ENCODE measurements around the gene DTNBP1. TPM values are rescaled to one million over a fixed set of nuclear protein-coding genes. Genes with fewer than 3 reads are reported as not detected.

DTNBP1 gene
- total and polyA plus RNA-seq, 2 of the 13 experiments (the other 11 are each of a cell fraction or from before 2014, with no cell fraction given), result 6.6 to 19.1 TPM

GRCh38 chr6:15555101-15556038 lies 107.5 kb downstream of the DTNBP1 start (continued):
- TF ChIP-seq CREB3 (CRISPR knock-in tag; IDR thresholded peaks at IDR 0.05) (no peak), ZBTB21 (CRISPR knock-in tag; IDR thresholded peaks at IDR 0.05) (no peak)

- H3K79me2 ChIP-seq (ENCODE audit: insufficient read depth, low read length), result no peaks in the 10 kb centered on the region
- no peak overlapping the region for H3K4me3 ChIP-seq (replicated peaks in 1 of 3; ENCODE audit: insufficient read depth in 1 of 3, low read depth in 2 of 3, low read length in 3 of 3)
- ChIA-PET POLR2A (no interaction called here), CTCF (ENCODE audit: low intra/inter-chr PET ratio, low total read pairs) (no interaction called here)
- in situ Hi-C loops (cut with HindIII; ENCODE audit: extremely low pct_ligation_motif_present, low pct_unique_long_range_greater_than_20kb), result no loop called here
- no peak overlapping the region for H3K27ac ChIP-seq (ENCODE audit: extremely low read length, insufficient read depth, low read length)
- intact Hi-C loops (cut with micrococcal nuclease; ENCODE audit: unreplicated experiment), result no loop called here
- no TSS peak for BruUV-seq (replicated peaks)
- no peaks in the 10 kb centered on the region for H4K20me1 ChIP-seq (ENCODE audit: insufficient read depth, low read length)
- no peak for TF ChIP-seq ZBTB38 (CRISPR knock-in tag; IDR thresholded peaks at IDR 0.05)
- FAIRE-seq (no peak), ATAC-seq (no peak), DNase-seq (ENCODE audit: low spot score) (no peak)
- no peaks in the 10 kb centered on the region for H3K9me3 ChIP-seq (ENCODE audit: low read length)
- WGBS (ENCODE audit: low lambda C conversion rate), result 98% methylated on average over 6 of the region's 6 CpGs
- no peaks in the 10 kb centered on the region for H3K27me3 ChIP-seq (ENCODE audit: control insufficient read depth in 1 of 2, insufficient read depth in 2 of 2, low read length in 2 of 2)
- H3K36me3 ChIP-seq (replicated peaks in 1 of 2; ENCODE audit: control insufficient read depth in 1 of 2, insufficient read depth in 2 of 2, low read length in 2 of 2), result no peaks in the 10 kb centered on the region; a peak in 1 of 5 replicates
- H3K9ac ChIP-seq (ENCODE audit: insufficient read depth, low read depth, low read length), result no peak overlapping the region
- H3K4me1 ChIP-seq (ENCODE audit: insufficient read depth, low read length), result no peaks in the 10 kb centered on the region
- no peak overlapping the region for H3K4me2 ChIP-seq (ENCODE audit: low read depth, low read length)
- H2AFZ ChIP-seq (ENCODE audit: low read length), result no peak overlapping the region
Measured at GRCh38 chr6:15554728-15555100, 108.1 kb downstream of the DTNBP1 start.

- in situ Hi-C loops (cut with HindIII; ENCODE audit: extremely low pct_ligation_motif_present, low pct_unique_long_range_greater_than_20kb), result no loop called here
- Histone ChIP-seq H2AFZ (ENCODE audit: low read length) (no peak overlapping the region), H3K4me3 (replicated peaks in 1 of 3; ENCODE audit: insufficient read depth in 1 of 3, low read depth in 2 of 3, low read length in 3 of 3) (no peak overlapping the region), H3K27me3 (ENCODE audit: control insufficient read depth in 1 of 2, insufficient read depth in 2 of 2, low read length in 2 of 2) (no peaks in the 10 kb centered on the region), H4K20me1 (ENCODE audit: insufficient read depth, low read length) (no peaks in the 10 kb centered on the region), H3K27ac (ENCODE audit: extremely low read length, insufficient read depth, low read length) (no peak overlapping the region), H3K9ac (ENCODE audit: insufficient read depth, low read depth, low read length) (no peak overlapping the region), H3K36me3 (replicated peaks in 1 of 2; ENCODE audit: control insufficient read depth in 1 of 2, insufficient read depth in 2 of 2, low read length in 2 of 2) (no peaks in the 10 kb centered on the region; a peak in 1 of 5 replicates), H3K9me3 (ENCODE audit: low read length) (no peaks in the 10 kb centered on the region), H3K4me1 (ENCODE audit: insufficient read depth, low read length) (no peaks in the 10 kb centered on the region), H3K4me2 (ENCODE audit: low read depth, low read length) (no peak overlapping the region), H3K79me2 (ENCODE audit: insufficient read depth, low read length) (no peaks in the 10 kb centered on the region)
- TF ChIP-seq CEBPB (IDR thresholded peaks at IDR 0.05; ENCODE audit: borderline replicate concordance, low read depth, low read length) (peak; percentile 44; the same call in 1 of the 2 replicates), NFRKB (IDR thresholded peaks at IDR 0.05) (no peak)
- 95% methylated on average over 4 of the region's 4 CpGs for whole genome bisulfite sequencing (ENCODE audit: low lambda C conversion rate)
- no peak for ATAC-seq
- FAIRE-seq, result no peak
- intact Hi-C loops (cut with micrococcal nuclease; ENCODE audit: unreplicated experiment), result no loop called here
- BruUV-seq (replicated peaks), result no TSS peak
- no peak for DNase-seq (ENCODE audit: low spot score)
- ChIA-PET POLR2A (no interaction called here), CTCF (ENCODE audit: low intra/inter-chr PET ratio, low total read pairs) (no interaction called here)
Measured at GRCh38 chr6:15553736-15554294, 109.0 kb downstream of the DTNBP1 start.

Measured in HepG2 (cell line).